HG03060 (cell line): Measurements from ENCODE around the gene SHB.

Experiments
- ATAC-seq: cut with Tn5 transposase; IDR thresholded peaks from one replicate; pipeline ENCODE4 v1.9.1; 2021; ENCODE audit warnings: low read depth, moderate number of reproducible peaks; ENCODE audit not compliant: unreplicated experiment

SHB gene

GRCh38 chr9:37957664-37957953 is 111.4 kb downstream of the SHB start:
- no peak for ATAC-seq

- no peak for ATAC-seq
These were observed 111.9 kb downstream of the SHB start for GRCh38 chr9:37956904-37957663.

DNA sequence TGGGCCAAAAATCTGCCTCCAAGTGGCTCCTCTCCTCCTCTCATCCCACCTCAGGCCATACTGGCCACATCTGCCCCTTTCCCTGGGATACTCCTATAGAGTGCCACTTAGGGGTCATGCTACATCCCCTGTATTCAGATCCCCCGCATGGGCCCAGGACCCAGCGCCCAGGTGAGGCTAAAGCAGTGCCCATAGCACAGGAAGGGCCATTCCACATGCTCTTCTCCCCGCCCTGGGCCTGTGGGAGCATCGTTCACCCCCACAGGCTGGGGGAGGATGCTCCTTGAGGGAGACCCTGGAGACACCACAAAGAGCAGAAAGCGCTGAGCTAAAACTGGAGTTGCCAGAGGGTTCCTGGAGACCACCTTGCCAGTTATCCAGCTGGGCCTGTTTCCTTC is 112.6 kb downstream of the SHB start:
- ATAC-seq, result no peak

DNA sequence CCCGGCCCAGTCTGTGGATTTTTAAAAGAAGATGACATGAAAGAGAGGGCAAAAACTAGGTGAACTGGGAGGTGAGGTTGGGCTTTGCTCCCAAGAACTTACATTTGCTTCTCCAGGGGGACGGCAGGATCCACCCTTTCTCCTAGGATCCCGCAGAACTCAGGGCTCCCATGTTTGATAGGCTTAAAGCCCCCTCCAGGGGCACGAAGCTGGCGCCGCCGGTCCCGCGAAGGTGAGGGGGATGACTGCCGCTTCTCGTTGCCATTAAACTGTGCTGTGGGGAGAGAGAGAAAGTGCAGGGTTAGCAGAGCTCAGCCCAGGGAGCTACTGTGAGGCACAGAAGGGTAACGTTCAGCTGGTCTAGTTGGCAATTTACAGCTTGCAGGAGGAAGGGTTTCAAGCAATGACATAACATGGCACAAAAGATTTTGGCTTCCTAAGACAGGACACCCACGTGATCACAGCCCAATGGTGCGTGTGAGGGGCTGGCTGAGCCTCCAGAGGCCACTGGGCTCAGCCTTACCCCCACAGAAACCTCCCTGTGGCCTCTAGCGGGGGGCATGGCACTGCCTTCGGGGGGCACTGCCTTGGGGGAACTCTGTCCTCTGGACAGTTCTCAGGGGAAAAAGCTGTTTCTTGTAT is 113.1 kb downstream of the SHB start:
- ATAC-seq, result no peak

DNA sequence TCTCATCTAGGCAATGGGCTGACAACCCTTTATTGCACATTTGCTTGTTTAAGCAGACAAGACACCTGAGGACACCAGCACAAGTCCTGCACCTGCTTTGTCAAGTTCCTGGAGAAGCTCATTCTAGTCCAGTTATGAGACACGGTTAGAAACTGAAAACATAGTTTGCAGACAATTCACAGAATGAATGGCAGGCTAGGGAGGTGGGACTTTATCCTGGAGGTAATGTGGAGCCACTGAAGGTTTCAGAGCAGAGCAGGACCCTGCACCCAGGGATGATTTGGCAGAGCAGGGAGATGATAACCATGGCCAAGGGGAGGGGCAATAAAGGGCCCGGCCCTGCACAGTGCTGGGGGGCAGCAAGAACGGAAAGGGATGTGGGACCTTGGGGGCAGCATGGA is 114.4 kb downstream of the SHB start:
- peak; percentile 20 for ATAC-seq

DNA sequence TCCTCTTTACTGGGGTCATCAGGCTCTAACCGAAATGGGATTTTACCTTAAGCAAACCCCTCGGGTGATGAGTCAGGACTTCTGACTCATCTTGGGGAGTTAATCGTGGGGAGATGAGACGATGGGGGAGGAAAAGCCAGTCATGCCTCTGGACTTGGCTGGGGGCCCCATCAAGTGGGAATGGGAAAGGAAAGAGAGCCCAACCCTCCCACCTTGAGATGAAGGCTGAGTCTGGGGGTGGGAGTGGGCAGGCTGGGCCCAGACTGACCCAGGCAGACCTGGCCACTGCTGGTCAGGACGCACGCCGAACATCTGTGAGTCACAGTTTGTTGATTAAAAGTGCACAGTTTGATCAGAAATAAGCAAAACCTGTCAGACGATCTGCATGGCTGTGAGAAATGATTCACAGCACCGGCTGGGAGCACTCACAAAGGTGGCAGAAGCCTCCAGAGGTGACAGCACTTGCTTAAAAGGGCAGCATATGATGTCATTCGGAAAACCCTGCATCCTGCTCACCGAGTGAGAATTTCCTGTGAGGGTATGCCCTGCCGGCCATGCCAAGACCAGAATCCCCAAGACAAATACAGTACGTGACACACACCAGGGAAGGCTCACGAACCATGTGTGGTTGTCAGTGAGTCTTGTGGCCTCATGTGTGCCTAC is 115.1 kb downstream of the SHB start:
- peak; percentile 63 for ATAC-seq

GRCh38 chr9:37953206-37953774 is 115.7 kb downstream of the SHB start:
- no peak for ATAC-seq

- ATAC-seq, result no peak
These were observed 116.3 kb downstream of the SHB start for GRCh38 chr9:37952731-37953130.

- no peak for ATAC-seq
These were observed 117.2 kb downstream of the SHB start for GRCh38 chr9:37951671-37952449.

GRCh38 chr9:37950561-37950960 is 118.5 kb downstream of the SHB start:
- ATAC-seq, result no peak

GRCh38 chr9:37949576-37949975 is 119.5 kb downstream of the SHB start:
- no peak for ATAC-seq

DNA sequence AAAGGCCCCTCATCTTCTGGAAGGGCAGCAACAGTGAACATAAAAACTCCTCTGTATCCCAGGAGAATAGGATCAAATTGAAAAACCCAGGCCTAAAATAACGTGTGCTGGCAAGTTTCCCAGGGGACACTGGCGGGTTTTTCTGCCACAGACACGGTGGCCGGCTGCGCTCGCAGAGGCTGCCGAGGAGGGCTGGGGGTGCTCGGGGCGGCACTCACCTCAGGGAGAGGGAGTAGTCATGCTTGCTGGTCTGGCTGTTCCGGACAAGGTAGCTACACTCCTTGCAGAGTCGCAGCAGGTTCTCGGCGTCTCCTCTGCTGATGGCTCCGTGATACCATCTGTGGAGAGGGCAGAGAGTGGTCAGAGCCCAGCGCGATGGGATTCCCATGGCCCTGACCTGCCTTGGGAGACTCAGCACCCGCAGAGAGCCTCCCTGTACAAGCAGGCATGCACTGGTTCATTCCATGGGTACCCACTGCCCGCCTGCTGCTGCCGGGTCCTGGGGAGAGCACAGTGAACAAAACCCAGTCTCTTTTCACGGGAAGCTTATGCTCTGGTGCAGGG is 120.5 kb downstream of the SHB start:
- ATAC-seq, result no peak

DNA sequence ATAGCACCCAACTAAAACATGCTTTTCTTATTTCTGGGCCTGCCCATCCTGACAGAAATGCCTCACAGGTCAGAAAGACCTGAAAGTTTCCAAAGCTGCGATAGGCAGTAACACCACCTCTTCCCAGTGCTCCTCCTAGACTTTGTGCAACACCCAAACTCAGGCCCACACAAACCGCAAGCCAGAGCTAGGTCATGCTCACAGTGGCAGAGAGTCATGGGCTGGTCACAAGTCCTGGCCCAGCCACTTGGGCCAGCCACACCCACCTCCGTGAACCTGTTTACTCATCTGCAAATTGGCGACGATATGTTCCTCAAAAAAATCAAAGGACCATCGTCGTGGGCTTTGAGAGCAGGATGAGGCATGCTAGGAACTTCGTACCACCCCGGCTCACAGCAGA is 121.0 kb downstream of the SHB start:
- ATAC-seq, result no peak

- ATAC-seq, result no peak
These were observed 121.6 kb downstream of the SHB start for GRCh38 chr9:37947471-37947870.

- no peak for ATAC-seq
These were observed 122.1 kb downstream of the SHB start for GRCh38 chr9:37946971-37947370.

DNA sequence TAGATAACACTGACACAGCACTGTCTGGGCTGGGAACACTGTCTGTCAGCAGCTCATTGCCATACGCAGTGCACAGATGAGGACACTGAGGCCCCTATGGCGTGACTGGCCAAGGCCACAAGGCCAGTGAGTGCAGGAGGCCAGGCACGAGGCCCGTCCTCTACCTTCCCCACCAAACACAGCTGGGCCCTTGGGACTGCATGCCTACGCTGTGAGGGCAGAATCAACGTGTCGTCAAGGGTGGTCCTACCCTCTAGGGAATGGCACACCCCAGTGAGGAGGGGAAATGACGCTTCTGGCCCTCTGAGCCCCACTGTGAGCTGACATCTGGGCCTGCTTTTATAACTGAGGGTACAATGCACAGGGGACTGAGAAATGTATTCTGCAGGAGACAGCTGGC is 123.0 kb downstream of the SHB start:
- no peak for ATAC-seq

- no peak for ATAC-seq
These were observed 124.2 kb downstream of the SHB start for GRCh38 chr9:37944671-37945481.

GRCh38 chr9:37944266-37944650 is 124.8 kb downstream of the SHB start:
- ATAC-seq, result no peak

- ATAC-seq, result no peak
These were observed 125.4 kb downstream of the SHB start for GRCh38 chr9:37943345-37944265.
